Islet of Langerhans (tissue), 1 donor: ENCODE data around the gene CGA.
"Not testable (repeated sequence)": the region's sequence is repeated elsewhere in the genome, so short reads cannot be mapped to it uniquely, and the experiment has no call there.

Source experiments
- FAIRE-seq: peaks from one replicate; lab custom pipeline; 2011; peaks lifted over from hg19 to GRCh38; lab: Jason Lieb, UNC

CGA gene

DNA sequence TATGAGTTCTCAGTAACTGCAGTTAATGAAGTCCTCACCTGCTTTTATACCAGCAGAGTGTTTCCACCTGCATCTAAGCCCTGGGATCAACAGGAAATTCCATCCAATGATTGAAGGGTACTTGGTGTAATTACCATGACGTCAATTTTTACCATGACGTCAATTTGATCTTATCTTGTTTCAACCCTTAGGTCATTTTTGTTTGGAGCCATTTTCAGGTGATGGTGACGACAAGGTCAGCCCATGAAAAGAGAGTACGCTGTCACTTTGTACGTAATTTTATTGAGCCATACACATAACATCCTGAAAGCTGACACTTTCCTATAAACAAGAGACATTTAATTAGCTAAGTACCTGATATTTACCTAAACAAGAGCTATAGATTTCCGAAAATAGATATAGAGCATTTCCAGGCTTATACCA lies at the start of gene CGA:
TSS of gene CGA (minus strand) at position 20 of the 423 bp plus-strand sequence. CDS start 6,906 bp downstream, outside the sequence.
- no peak for FAIRE-seq

DNA sequence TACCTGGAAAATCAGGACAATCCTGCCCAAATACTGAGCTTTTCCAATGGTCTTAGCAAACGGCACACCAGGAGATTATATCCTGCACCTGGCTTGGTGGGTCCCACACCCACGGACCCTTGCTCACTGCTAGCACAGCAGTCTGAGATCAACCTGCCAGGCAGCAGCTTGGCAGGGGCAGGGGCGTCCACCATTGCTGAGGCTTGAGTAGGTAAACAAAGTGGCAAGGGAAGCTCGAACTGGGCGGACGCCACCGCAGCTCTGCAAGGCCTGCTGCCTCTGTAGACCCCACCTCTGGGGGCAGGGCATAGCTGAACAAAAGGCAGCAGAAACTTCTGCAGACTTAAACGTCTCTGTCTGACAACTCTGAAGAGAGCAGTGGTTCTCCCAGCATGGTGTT lies 45.0 kb upstream of the CGA start:
- not testable (repeated sequence) for FAIRE-seq

DNA sequence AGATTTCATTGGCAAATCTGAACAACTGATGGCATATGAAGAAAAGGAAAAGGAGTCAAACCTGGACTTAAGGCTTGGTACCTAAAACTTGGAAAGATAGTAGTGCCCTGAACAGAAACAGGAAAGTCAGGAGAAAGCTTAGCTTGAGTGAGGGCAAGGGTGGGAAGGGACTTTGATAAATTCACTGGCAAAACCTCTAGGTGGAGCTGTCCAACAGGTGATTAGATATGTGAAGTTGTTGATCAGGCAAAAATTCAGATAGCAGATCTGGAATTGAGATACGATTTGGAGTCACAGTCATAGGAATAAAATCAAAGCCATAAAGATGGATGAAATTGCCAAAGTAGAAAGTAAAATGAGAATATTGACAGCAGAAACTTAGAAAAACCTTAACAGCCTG lies 44.3 kb upstream of the CGA start:
- peak; percentile 93 for FAIRE-seq

DNA sequence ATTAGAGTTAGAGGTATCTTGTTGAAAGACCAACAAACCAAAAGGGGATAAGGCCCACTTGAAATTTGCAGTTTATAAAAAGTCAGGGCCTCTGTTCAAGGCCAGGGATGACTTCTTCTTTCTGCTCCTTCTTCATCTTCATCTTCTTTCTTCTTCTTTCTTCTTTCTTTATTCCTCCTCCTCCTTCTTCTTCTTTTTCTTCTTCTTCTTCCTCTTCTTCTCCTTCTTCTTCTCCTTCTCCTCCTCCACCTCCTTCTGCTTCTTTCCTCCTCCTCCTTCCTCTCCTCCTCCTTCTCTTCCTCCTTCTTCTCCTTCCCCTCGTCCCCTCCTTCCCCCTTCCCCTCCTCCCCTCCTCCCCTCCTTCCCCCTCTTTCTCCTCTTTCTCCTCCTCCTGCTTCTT lies 42.1 kb upstream of the CGA start:
- no peak for FAIRE-seq

DNA sequence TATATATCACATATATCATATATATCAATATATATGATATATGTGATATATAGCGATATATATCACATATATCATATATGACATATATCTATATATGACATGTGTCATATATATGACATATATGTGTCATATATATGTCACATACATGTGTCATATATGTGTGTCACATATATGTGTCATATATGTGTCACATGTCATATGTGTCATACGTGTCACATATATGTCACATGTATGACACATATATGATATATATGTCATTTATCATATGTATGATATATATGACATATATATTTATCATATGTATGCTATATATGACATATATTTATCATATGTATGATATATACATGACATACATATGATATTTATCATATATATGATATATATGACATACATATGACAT lies 32.8 kb upstream of the CGA start:
- no peak for FAIRE-seq

DNA sequence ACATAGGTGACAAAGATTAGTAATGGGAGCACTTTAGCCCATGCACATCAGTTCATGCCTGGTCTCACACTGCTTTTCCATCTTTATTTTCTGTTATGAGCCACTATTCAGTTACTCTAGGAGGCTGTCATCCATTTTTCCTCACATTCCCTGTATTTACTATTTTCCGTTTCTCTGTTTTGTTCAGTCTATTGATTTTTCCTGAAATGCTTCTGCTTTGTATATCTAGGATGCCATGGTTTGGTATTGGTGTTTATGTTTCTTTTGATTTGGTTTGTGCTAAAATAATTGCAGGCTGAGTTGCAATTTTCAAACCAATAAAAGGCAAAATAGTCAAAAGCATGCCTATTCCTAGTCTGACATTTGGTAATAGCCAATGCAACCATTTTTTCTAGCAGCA lies 31.6 kb upstream of the CGA start:
- no peak for FAIRE-seq

DNA sequence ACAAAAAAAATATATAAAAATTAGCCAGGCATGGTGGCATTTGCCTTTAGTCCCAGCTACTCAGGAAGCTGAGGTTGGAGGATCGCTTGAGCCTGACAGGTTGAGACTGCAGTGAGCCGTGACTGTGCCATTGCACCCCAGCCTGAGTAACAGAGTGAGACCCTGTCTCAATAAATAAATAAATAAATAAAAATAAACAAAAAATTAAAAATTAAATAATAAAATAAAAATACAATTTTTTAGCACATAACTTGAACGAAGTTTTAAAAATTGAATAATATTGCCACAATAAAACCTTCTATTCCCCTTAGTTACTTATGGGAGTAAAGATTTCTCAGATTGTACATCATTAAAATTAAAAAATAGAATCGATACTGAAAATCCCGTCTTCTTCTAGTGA lies 29.2 kb upstream of the CGA start:
- FAIRE-seq = peak; percentile 27

DNA sequence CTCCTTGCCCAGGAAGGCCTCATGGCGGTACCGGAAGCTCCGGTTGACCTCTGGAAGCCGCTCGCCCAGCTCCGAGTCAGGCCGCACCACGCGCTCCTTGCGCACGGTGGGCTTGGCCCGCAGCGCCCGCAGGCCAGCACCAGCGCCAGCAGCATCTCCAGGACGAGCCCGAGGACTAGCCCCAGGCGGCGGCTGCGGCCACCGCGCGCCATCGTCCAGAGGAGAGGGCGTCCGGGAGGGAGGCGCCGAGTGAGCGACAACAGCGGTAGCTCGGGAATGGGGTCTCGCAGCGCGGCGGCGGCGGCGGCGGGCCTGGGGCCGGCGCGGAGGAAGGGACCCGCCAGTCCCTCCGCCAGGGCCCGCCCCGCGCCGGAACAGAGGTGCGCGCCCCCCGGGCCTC lies 27.6 kb upstream of the CGA start:
- FAIRE-seq = no peak

DNA sequence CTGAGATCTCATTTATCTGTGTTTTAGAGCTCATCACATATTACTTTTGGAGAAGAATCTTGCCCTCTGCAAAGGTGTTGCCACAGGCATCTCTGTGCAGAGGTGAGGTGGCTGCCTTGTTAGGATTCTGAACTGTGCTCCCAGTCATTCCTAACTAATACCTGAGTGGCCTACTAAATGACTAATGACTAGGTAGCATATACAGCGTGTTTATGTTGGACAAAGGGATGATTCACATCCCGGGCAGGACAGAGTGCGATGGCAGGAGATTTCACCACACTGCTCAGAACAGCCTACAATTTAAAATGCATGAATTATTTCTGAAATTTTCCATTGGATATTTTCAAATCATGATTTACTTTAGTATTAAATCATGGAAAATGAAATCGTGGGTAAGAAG lies 23.1 kb upstream of the CGA start:
- FAIRE-seq = no peak

DNA sequence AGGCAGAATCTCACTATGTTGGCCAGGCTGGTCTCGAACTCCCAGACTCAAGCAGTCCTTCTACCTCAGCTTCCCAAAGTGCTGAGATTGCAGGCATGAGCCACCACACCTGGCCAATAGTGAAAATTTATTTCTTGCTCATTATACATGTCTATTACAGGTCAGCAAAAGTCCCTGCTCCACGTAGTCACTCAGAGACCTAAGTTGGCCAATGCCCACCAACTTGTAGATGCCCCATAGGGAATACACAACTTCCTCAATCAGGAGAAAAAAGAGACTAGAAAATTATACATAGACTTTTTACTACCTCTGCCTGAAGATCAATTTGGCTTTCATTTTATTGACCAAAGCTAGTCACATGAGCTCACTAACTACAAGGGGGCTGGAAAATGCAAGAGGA lies 22.0 kb upstream of the CGA start:
- FAIRE-seq = no peak

DNA sequence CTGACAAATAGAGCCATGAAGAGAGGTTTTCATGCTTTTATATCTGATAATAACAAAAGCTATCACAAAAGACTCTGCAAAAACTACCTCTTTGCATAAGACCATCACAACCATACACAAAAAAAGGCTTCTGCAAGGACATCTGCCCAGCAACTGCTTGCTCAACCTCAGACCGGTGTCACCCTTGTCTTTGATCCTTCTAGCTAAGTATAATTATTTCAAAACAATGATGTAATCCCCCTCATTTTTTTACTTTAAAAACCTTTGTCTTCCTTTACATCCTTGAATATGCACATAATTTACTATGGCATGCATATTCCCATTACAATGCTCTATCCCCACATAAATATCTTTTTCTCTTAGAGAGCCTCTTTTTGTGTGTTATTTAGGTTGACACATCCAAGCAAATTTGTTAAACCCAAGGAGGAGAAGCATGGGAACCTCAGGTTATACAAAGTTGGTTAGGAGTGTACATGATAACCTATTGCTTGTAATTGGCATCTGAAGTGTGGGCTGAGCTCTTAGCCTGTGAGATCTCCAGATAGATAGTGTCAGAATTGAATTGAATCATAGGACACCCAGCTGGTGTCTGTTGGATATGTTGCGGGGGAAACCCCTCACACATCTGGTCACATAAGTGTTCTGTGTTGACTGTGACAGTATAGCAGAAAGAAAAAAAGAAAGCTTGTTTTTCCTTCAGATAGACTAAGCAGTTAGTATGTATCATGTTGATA lies 20.7 kb upstream of the CGA start:
- FAIRE-seq = no peak

DNA sequence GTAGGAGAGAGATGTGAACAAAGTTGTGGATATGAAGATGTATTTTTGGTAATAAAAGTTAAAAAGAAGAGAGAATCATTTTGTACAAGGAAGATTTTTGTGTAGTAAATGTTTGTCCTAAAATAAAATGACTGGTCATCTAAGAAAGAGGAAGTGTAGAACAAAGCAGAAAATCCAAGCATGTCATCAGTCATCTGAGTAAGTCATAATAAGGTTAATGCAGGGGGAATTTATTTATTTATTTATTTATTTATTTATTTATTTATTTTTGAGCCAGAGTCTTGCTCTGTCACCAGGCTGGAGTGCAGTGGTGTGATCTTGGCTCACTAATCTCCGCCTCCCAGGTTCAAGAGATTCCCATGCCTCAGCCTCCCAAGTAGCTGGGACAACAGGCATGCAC lies 15.7 kb upstream of the CGA start:
- FAIRE-seq = no peak

DNA sequence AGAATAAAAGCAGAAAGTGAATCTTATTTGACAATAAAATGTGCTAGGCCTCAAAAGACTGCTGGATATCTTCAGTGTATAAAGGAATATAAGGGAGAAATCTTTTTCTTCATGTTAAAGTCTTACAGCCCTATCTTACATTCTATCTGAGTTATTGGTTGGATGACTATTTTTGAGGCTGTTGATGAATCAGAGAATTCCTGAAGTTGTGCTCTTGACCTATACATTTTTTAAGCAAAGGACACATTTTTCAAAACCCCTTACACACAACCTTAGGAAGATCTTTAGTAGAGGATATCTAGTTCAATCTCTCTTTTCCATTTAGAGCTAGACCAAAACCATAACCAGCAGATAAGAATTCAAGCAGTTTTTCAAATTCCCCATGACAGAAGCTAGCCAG lies 10.9 kb upstream of the CGA start:
- FAIRE-seq = no peak

DNA sequence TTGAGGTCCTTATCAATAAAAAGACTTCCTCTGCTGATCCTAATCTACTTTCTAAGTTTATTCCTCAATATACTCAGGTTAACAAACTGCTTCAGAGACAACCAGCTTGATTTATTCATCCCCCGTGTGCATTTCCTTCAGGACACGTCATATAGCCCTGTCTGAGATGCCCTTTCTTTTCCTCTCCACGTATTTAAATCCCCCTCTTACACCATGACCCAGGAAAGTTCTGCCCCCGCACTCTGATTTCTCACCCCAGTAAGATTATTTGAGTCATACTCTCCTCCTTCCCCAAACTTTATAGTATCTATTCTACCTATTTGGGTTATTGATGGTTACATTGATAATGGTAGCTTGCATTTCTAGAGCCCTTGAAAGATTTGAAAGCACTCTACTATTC lies 9.8 kb upstream of the CGA start:
- no peak for FAIRE-seq

DNA sequence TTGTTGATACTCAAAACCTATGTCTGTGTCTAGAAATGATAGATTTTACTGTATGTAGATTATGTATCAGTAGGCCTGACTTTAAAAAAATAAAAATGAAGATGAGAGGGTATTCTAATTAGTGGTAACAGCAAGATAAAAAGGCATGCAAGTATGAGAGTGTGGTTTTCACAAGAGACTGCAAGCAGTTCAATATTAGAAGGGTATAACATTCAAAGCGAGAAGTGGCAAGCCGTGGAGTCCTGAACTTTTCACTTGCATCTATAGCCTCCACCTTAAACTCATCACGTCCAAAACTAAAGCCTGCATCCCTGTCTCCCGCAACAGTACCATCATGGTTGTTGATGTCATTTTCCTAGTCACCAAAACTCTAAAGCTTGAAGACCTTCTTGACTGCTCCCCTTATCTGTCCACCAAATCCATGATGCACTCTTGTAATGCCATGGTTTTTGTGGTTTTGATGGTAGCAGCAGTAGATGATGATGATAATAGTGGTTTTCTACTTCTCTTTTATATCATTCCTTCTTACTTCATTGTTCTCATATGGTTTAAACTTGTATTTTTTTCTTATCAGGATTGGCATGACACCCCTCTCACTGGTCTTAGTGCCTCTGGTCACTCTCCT lies 9.2 kb upstream of the CGA start:
- FAIRE-seq = no peak

DNA sequence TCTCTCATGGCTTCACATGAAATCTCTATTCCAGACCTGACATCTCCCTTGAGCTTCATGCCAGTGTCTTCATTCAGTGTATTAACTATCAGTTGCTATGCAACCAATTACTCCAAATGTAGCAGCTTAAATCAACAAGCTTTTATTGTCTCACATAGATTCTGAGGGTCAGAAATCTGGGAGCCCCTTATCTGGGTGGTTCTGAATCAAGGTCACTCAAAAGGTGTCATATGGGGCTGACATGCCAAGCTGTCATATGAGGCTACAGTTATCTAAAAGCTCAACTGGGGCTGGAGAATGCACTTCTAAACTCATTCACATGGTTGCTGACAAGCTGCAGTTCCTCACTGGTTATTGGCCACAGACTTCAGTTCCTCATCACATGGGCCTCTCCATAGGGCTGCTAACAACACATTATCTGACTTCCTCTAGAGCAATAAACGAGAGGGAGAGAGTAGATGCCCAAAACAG lies 7.3 kb upstream of the CGA start:
- no peak for FAIRE-seq

DNA sequence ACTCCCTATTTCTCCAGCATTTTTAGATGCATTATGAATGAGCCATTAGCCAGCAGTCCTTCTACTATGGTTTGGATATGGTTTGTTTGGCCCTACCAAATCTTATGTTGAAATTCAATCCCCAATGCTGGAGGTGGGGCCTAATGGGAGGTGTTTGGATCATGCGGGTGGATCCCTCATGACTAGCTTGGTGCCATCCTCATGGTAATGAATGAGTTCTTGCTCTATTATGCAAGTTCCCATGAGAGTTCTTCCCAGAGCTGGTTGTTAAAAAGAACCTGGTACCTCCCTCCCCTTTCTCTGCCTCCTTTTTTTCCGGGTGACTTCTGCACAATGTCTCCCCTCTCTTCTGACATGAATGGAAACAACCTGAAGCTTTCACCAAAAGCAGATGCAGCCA lies 6.2 kb upstream of the CGA start:
- no peak for FAIRE-seq

DNA sequence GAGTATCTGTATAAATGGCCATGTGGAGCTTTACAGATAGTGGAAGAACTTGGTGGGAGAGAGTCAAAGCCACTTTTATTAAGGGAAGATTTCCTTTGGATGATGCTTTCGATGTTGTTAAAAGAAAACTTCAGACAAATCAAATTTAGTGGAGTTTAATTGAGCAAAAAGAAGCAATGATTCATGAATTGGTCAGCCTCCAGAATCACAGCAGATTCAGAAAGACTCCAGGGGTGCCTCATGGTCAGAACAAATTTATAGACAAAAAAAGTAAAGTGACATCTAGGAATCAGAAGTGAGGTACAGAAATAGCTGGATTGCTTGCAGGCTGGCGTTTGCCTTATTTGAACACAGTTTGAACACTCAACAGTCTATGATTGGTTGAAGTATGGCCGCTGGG lies 5.3 kb upstream of the CGA start:
- FAIRE-seq = no peak

DNA sequence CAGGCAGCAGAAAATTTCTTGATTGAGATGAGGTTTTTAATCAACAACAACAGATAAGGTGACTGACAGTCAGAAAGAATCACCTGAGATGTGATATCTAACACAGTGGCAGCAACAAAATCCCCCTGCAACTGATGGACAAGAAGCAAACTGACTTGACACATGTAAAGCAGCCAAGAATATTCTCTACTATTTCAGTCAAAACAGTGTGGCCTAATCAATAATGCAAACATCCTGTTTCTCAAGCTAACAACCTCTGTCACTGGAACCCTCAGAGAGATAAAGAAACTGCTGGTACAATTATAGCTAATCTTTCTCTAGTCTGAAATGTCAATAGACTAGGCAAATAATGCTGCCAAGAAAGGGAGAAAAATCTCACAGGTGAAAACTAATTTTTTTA lies 4.6 kb upstream of the CGA start:
- no peak for FAIRE-seq

DNA sequence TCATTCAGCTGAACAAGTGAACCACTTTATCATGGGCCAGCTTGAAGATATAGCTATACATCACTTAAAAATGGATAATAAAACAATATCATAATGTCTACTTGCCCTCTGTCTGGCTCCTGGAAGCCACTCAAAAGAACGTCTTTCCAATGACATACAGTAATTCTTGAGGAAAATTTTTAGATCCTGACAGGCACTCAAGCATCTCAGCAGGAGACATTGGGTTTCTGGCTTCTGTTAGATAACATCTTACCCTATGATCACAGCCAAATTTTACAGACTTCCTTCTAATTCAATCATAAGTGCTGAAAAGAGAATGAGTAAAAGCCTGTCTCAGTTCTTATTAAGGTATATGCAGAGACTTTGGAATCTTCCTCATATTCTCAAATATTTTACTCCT lies 330 bp downstream of the CGA start:
- FAIRE-seq = no peak

DNA sequence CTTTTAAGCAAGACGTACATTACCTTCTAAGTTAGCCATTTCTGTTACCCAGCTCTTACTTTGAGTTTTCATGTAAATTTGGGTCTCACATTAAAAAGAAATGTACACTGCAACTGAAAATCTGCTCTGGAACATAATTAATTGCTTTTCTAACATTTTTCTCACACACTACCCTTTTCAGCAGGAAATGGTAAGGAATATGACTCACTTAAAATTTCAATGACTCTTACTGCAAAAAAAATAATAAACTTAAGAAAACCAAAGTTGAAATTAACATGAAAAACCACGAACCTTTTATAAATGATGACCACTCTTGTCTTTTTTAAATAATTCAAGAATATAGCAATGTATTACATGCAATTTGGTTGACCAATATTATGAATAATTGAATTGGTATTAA lies 1.3 kb downstream of the CGA start:
- FAIRE-seq = no peak

DNA sequence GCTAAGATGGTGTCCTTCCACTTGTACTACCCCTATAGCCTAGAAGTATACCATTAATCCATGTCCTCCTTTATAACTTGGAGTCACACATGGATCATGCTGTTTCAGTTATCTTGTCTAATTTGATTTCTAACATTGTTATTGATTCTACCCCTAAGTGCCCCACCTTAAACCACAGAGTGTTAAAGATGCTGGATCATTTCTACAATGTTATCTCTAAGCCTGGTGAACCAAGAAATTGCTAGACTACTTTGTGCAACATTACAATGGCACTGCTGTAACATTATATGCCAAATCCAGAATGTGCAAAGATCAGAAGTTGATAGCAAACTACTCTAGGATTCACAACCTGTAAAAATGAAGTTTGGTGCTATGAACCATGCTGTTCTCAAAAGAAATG lies 1.7 kb downstream of the CGA start:
- FAIRE-seq = no peak

DNA sequence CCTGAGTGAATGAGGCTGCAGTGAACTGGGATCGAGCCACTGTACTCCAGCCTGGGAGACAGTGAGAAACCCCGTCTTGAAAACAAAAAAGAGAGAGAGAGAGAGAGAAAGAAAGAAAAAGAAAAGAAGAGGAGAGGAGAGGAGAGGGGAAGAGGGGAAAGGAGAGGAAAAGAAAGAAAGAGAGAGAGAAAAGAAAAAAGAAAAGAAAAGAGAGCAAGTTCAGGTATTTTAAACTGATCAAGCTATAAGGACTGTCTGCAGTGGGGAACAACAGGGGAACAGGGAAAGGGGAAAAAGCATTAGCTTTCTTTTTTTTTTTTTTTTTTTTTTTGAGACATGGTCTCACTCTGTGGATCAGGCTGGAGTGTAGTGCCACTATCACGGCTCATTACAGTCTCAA lies 2.5 kb downstream of the CGA start:
- FAIRE-seq = no peak

DNA sequence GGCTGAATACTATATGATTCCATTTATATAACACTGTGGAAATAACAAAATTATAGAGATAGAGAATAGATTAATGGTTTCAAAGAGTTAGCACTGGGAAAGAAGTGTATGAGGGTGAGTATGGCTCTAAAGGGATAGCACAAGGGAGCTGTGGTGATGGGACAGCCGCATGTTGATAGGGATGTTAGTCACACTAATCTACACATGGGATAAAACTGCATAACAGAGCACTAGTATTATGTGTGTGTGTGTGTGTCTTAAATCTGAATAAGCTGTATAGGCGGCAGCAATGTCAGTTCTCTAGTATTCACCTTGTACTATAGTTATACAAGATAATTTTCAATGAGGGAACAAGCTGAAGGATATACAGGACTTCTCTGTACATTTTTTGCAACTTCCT lies 5.8 kb downstream of the CGA start:
- no peak for FAIRE-seq
